H9 (cell line): Measurements from ENCODE around the gene PLXNA4. TPM values are rescaled to one million over a fixed set of nuclear protein-coding genes. Genes with fewer than 3 reads are reported as not detected.

ENCODE experiments used
- DNase-seq: peaks from one replicate; pipeline ENCODE4 v3.0.0-alpha.2; 2017
- H2AFZ ChIP-seq: one replicate; pipeline ENCODE4 v1.6.1; 2013; ENCODE audit warnings: mild to moderate bottlenecking, low read length, control low read depth, moderate library complexity
- H2AK5ac ChIP-seq: 2 replicates; pipeline ENCODE4 v1.6.1; 2013; ENCODE audit warnings: low read length, control low read depth, mixed read lengths; ENCODE audit not compliant: insufficient read length
- H2BK120ac ChIP-seq: one replicate; pipeline ENCODE4 v1.6.1; 2013; ENCODE audit warnings: low read depth, mild to moderate bottlenecking, low read length, control low read depth, inconsistent platforms; ENCODE audit not compliant: poor library complexity, severe bottlenecking
- H2BK12ac ChIP-seq: 2 replicates; pipeline ENCODE4 v1.6.1; 2013; ENCODE audit warnings: low read length, control low read depth, mixed read lengths, low read depth; ENCODE audit not compliant: insufficient read length
- H2BK15ac ChIP-seq: 2 replicates; pipeline ENCODE4 v1.6.1; 2013; ENCODE audit warnings: low read depth, low read length, control low read depth
- H2BK20ac ChIP-seq: one replicate; pipeline ENCODE4 v1.6.1; 2013; ENCODE audit warnings: low read depth, mild to moderate bottlenecking, low read length, control low read depth, inconsistent platforms; ENCODE audit not compliant: poor library complexity, severe bottlenecking
- H2BK5ac ChIP-seq: 2 replicates; pipeline ENCODE4 v1.6.1; 2013; ENCODE audit warnings: low read length, control low read depth, mixed read lengths; ENCODE audit not compliant: insufficient read length
- H3K14ac ChIP-seq: 2 replicates; pipeline ENCODE4 v1.6.1; 2013; ENCODE audit warnings: low read length, control low read depth; ENCODE audit not compliant: insufficient read depth
- H3K18ac ChIP-seq: 2 replicates; pipeline ENCODE4 v1.6.1; 2013; ENCODE audit warnings: low read depth, mild to moderate bottlenecking, mixed read lengths, low read length, control low read depth; ENCODE audit not compliant: insufficient read length
- H3K23ac ChIP-seq: 2 replicates; pipeline ENCODE4 v1.6.1; 2013; ENCODE audit warnings: low read length, control low read depth, mixed read lengths, low read depth; ENCODE audit not compliant: insufficient read length
- H3K23me2 ChIP-seq: 2 replicates; pipeline ENCODE4 v1.6.1; 2013; ENCODE audit warnings: low read depth, mild to moderate bottlenecking, mixed read lengths, low read length, control low read depth; ENCODE audit not compliant: insufficient read length, poor library complexity, severe bottlenecking
- H3K27ac ChIP-seq: 2 replicates; pipeline ENCODE4 v1.5.1; 2013; ENCODE audit warnings: low read length, control low read depth, mixed read lengths, low read depth; ENCODE audit not compliant: insufficient read length
- H3K27me3 ChIP-seq: 2 replicates; pipeline ENCODE4 v1.6.1; 2013; ENCODE audit warnings: low read length, control low read depth, inconsistent platforms; ENCODE audit not compliant: insufficient read depth
- H3K4ac ChIP-seq: 2 replicates; pipeline ENCODE4 v1.6.1; 2013; ENCODE audit warnings: low read depth, mild to moderate bottlenecking, control low read depth, inconsistent platforms, low read length, moderate library complexity
- H3K4me1 ChIP-seq: 2 replicates; pipeline ENCODE4 v1.6.1; 2013; ENCODE audit warnings: low read length, control low read depth, inconsistent platforms; ENCODE audit not compliant: insufficient read depth
- H3K4me2 ChIP-seq: 2 replicates; pipeline ENCODE4 v1.6.1; 2013; ENCODE audit warnings: low read length, control low read depth, mixed read lengths; ENCODE audit not compliant: insufficient read length, insufficient read depth
- H3K56ac ChIP-seq: 2 replicates; pipeline ENCODE4 v1.6.1; 2013; ENCODE audit warnings: low read depth, mild to moderate bottlenecking, mixed read lengths, low read length, control low read depth; ENCODE audit not compliant: insufficient read length
- H3K79me1 ChIP-seq: 2 replicates; pipeline ENCODE4 v1.6.1; 2013; ENCODE audit warnings: low read depth, mild to moderate bottlenecking, moderate library complexity, low read length, control low read depth, inconsistent platforms; ENCODE audit not compliant: insufficient read depth, poor library complexity, severe bottlenecking
- H3K79me2 ChIP-seq: 2 replicates; pipeline ENCODE4 v1.6.1; 2013; ENCODE audit warnings: low read length, control low read depth, inconsistent platforms; ENCODE audit not compliant: insufficient read depth
- H3K9ac ChIP-seq: 2 replicates; pipeline ENCODE4 v1.6.1; 2013; ENCODE audit warnings: low read length, control low read depth, mixed read lengths; ENCODE audit not compliant: insufficient read length; ENCODE audit errors: extremely low read depth
- H3K9me3 ChIP-seq: one replicate; pipeline ENCODE4 v1.6.1; 2013; ENCODE audit warnings: low read depth, low read length, inconsistent platforms; ENCODE audit not compliant: control insufficient read depth
- H3T11ph ChIP-seq: one replicate; pipeline ENCODE4 v1.6.1; 2013; ENCODE audit warnings: mild to moderate bottlenecking, low read length, control low read depth, inconsistent platforms
- H4K20me1 ChIP-seq: one replicate; pipeline ENCODE4 v1.6.1; 2013; ENCODE audit not compliant: control insufficient read depth, insufficient read length, insufficient read depth
- H4K5ac ChIP-seq: 2 replicates; pipeline ENCODE4 v1.6.1; 2013; ENCODE audit warnings: low read depth, mild to moderate bottlenecking, mixed read lengths, low read length, control low read depth; ENCODE audit not compliant: insufficient read length
- H4K8ac ChIP-seq: replicated peaks from 2 replicates; pipeline ENCODE4 v1.6.1; 2013; ENCODE audit warnings: low read length, control low read depth, mixed read lengths, low read depth; ENCODE audit not compliant: insufficient read length
- H4K91ac ChIP-seq: 2 replicates; pipeline ENCODE4 v1.6.1; 2013; ENCODE audit warnings: low read depth, mild to moderate bottlenecking, moderate library complexity, mixed read lengths, low read length, control low read depth; ENCODE audit not compliant: insufficient read length
- H3K27ac Mint-ChIP-seq, 3 experiments: 2 replicates in 2 of 3; 3 replicates in 1 of 3; pipeline ENCODE4 v1.8.0; 2020 to 2021; ENCODE audit warnings: mixed read lengths in 3 of 3, mild to moderate bottlenecking in 1 of 3, moderate library complexity in 1 of 3
- H3K27me3 Mint-ChIP-seq: 2 replicates; pipeline ENCODE4 v1.8.0; 2021; ENCODE audit warnings: low read depth, mild to moderate bottlenecking, moderate library complexity, mixed read lengths
- H3K36me3 Mint-ChIP-seq, 3 experiments: 2 replicates in 2 of 3; 3 replicates in 1 of 3; pipeline ENCODE4 v1.8.0; 2020 to 2021; ENCODE audit warnings: low read depth in 3 of 3, mixed read lengths in 3 of 3; ENCODE audit not compliant: insufficient read depth in 1 of 3
- H3K4me1 Mint-ChIP-seq, 2 experiments: 2 replicates each; pipeline ENCODE4 v1.8.0; 2020; ENCODE audit warnings: mixed read lengths in 2 of 2
- H3K4me3 Mint-ChIP-seq, 2 experiments: 2 replicates in 1 of 2; 3 replicates in 1 of 2; pipeline ENCODE4 v1.8.0; 2020 to 2021; ENCODE audit warnings: mild to moderate bottlenecking in 2 of 2, mixed read lengths in 2 of 2, moderate library complexity in 1 of 2
- H3K9me3 Mint-ChIP-seq, 2 experiments: 2 replicates in 1 of 2; 3 replicates in 1 of 2; pipeline ENCODE4 v1.8.0; 2020; ENCODE audit warnings: mild to moderate bottlenecking in 2 of 2, mixed read lengths in 2 of 2, moderate library complexity in 1 of 2
- CTCF ChIP-seq: fragments of 200-600 bp; sonication (generic); conservative IDR thresholded peaks from 3 replicates; pipeline ENCODE4 v1.8.0; 2021; ENCODE audit warnings: antibody characterized with exemption, mild to moderate bottlenecking
- WGBS: extraction: QIAGEN DNeasy Blood & Tissue Kit; methylation state at CpG from one replicate; pipeline ENCODE4 v1.1.7; 2013; ENCODE audit warnings: missing lambda C conversion rate, low lambda C conversion rate, mixed read lengths; ENCODE audit not compliant: insufficient read length; ENCODE audit errors: extremely low coverage; 5-methylcytosine and 5-hydroxymethylcytosine counted together
- total RNA-seq: library from RNA; stranded (reverse); gene quantifications from 2 replicates; pipeline ENCODE4 v1.2.1, GENCODE V29; 2021

The PLXNA4 gene
- total RNA-seq, 1 experiment from 2014 or later, result 0.35 TPM

GRCh38 chr7:132504071-132504470 lies 72.2 kb downstream of the PLXNA4 start:
- Histone ChIP-seq H4K8ac (no peak overlapping the region), H3K4me1 (no peaks in the 10 kb centered on the region), H3K79me1 (no peaks in the 10 kb centered on the region), H2BK5ac (no peak overlapping the region), H2BK20ac (no peak overlapping the region), H4K20me1 (no peaks in the 10 kb centered on the region), H3K79me2 (no peaks in the 10 kb centered on the region), H3T11ph (no peak overlapping the region), H3K4me2 (no peak overlapping the region), H3K27me3 (no peaks in the 10 kb centered on the region), H3K9ac (no peak overlapping the region), H3K56ac (no peak overlapping the region), H3K9me3 (no peaks in the 10 kb centered on the region), H2AFZ (no peak overlapping the region), H4K91ac (no peak overlapping the region), H4K5ac (no peak overlapping the region), H2BK12ac (no peak overlapping the region), H3K4ac (no peak overlapping the region), H2BK15ac (no peak overlapping the region), H3K23ac (no peak overlapping the region), H3K23me2 (no peaks in the 10 kb centered on the region), H3K27ac (no peak overlapping the region), H3K14ac (no peak overlapping the region), H2AK5ac (no peak overlapping the region), H2BK120ac (no peak overlapping the region), H3K18ac (no peak overlapping the region)
- Mint-ChIP-seq H3K27me3 (peaks cover 20% of the 10 kb centered on the region), H3K4me1 (peaks cover 4 to 5% of the 10 kb centered on the region in 2 experiments), H3K9me3 (no peaks in the 10 kb centered on the region), H3K36me3 (no peaks in the 10 kb centered on the region), H3K27ac (no peak overlapping the region), H3K4me3 (no peak overlapping the region)
- no peak for DNase-seq
- no CpG with 5 or more reads among the region's 5 CpGs for WGBS
- no peak for TF ChIP-seq CTCF
